Raji (cell line): ENCODE results near the gene WNT5A.

Experiments
- POLR2A ChIP-seq: IDR thresholded peaks from 2 replicates; pipeline ENCODE4 v1.6.1; 2011; ENCODE audit warnings: low read depth, low read length, control low read depth; ENCODE audit not compliant: insufficient read depth

Gene WNT5A

GRCh38 chr3:55489798-55490132 lies 2.7 kb upstream of the WNT5A start:
- TF ChIP-seq POLR2A, result no peak

DNA sequence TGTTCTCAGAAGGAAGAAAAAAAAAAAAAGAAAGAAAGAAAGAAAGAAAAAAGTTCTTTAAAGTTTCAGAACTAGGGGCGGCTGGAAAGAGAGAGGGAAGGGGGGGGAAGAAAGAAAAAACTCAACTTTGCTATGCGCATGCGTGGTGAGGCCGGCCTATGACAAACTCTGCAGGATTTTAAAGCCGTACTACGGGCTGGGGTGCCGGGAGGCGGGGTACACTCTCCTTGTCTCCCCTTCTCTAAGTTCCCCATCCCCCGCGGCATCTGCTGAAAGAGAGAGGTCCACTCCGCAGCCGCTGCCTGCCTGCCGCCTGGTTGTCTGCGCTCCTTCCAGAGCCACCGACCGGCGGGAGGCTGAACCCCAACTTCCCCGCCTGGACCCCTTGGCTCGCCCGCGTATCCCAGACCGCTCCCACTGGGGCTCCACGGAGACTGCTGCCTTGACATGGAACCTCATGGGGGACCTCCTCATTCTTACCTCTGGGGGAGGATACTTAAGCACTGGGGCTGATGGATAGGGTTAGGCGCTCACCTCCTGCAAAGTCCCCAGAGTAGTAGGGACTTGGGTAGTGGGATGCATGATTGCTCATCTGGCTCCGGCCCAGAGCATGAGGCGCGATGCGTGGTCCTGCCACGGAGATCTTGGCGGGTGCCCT lies 1.4 kb upstream of the WNT5A start:
- peak; percentile 33; the same call in 1 of the 2 replicates for TF ChIP-seq POLR2A

DNA sequence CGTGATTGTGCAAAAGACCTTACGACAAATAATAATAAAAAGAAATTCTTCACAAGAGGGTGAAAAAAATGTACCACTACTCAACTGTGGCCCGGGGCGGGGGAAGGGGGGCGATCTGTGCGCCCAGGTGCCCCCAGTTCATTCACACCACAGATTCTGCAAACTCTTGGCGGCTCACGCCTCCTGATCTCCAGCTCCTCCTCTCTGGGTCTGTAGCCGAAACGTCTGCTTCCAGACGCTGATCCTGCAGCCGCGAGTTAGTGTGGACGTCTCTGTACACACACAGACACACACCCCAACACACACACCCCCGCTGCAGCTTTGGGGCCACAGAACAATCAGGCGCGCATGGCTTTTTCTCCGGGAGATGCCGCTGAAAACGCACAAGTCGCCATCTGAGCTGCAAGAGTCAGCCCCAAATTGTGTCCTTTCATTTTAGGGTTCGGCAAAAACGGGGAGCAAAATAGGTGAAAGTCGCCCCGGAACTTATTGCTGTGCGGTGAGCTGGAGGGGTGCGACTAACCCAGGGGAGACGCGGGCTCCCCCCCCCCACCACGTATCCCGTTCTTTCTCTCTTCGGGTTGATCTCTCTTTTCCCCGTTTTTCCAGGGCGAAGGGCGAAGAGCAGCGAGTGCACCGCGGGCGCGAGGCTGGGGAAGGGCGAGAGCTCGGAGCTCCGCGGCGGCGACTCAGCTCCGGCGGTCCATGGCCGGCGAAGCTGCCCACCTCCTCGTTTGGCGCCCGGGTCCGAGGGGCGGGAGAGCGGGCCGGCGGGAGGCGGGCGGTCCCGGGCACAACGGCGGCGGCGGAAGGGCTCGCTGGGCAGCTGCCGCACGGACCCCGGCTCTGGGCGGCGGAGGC lies 505 bp upstream of the WNT5A start:
- peak; percentile 51 for TF ChIP-seq POLR2A

GRCh38 chr3:55486101-55486856 lies 827 bp downstream of the WNT5A start:
- no peak for TF ChIP-seq POLR2A

DNA sequence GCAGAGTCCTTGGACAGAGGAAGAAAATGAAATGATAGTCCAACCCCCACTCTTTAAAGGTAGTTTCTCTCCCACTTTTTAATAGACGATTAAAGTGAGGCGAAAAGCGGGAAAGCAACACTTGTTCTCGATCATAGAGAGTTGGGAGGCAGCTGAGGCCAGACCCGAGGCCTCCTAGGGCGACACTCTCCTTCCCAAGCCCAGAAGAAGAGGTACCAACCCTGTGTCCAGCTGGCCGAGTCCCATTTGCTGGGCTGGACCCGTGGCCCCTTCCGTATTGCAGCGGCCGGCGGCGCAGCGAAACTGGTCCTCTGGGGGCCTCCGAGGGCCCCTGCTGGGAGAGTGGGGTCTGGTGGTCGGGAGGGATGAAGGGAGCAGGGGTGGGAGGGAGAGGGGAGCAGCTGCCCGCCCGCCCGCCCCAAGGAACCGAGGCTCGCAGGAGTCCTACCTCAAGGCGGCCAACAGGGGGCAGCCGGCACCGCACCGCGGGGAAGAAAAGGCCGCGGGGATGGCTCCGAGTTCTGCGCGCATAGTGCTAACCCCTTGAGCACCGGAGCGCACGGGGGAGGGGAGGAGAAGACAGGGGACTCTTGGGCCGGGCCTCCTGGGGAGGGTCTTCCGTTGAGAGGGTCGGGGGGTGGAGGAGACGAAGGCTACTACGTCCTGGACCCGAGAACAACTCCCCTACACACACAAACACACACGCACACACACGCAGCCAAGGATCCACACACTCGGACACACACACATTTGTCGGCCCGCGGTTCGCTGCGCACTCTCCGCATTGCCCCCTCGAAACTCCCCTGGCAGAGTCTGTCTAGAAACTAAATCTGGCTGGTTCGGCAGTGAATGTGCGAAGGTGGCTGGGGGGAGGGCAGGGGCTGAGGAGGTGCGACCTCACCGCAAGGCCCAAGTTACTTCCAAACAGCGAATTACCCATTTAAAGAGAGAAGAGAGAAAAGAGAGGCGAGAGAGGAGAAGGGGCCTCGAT lies 2.0 kb downstream of the WNT5A start:
- 0 out of 2 replicates have a peak, but pooled peaks have one; percentile 4 for TF ChIP-seq POLR2A

GRCh38 chr3:55484191-55484689 lies 2.9 kb downstream of the WNT5A start:
- no peak for TF ChIP-seq POLR2A

- no peak for TF ChIP-seq POLR2A
These were observed 3.7 kb downstream of the WNT5A start for GRCh38 chr3:55483196-55484095.

DNA sequence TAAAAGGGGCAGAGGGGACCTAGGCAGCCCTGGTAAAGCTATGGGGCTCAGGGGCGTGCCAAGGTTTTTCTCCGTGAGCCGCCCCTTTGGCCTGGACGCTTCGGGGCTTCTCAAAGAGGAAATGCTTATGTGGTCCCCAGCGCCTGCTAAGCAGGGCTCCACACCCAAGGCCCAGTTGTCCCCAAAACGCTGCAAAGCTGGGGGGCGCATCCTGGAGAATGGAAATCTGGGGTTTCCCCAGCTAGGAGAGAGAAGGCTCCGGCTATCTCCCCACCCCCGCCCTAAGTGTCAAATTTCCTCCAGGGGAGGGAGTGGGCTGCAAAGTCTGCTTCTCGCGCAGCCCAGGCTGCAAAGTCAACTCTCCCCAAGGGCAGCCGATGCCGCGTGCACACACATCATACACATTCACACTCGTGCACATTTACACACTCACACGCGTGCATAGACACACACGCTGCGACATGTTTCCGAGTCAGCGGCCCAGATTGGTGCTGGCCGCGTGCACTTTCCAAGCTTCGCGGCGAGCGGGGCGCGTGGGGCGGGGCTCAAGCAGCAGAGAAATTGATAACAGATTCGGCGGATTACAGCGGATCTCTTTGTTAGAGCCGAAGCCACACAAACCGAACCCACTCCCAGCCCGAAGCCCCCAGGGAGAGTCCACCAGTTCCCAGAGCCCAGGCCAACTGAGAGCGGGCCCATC lies 4.5 kb downstream of the WNT5A start:
- no peak for TF ChIP-seq POLR2A

DNA sequence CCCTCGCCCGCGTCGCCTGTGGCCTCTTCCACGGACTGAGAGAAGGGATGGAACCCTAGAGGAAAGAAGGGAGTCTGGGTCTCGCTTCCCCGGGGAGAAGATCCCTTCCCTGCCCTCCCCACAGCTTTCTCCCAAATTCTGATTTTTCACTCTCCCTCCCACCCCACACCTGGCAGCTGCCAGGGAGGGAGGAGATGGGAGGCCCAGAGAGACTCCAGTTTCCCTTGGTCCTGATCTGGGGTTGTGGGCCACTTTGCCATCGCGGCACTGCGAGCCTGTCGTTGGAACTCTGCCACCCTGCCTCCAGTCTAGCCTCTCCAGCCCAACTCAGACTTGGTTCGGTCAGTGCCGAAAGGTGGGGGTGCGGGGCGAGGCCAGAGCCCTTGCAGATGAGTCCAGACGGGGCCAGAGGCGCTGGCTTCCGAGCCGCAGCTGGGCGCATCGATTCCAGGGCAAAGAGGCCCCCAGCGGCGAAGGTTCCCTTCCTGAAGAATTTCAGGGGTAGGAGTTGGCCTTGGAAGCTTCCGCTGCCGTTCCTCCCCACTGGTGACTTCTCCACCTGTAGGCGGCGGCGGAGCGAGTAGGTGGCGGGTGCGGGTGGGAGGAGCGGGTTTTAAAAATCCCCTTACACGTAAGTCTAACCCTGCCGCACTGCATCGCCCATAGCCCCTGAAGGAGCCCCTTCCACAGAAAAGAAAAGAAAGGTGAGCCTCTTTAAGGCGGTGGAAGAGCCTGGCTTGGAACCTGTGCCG lies 5.2 kb downstream of the WNT5A start:
- no peak for TF ChIP-seq POLR2A

GRCh38 chr3:55480911-55481743 lies 6.0 kb downstream of the WNT5A start:
- TF ChIP-seq POLR2A, result no peak
